Liver (tissue), 9 donors: ENCODE measurements around the gene IRAK1. TPM values are rescaled to one million over a fixed set of nuclear protein-coding genes. Genes with fewer than 3 reads are reported as not detected.
A peak's percentile ranks its signal among the peaks of the same experiment; 100 is the strongest.

Source experiments
- DNase-seq: peaks from one replicate; pipeline ENCODE4 v3.0.0-alpha.2; 2017; ENCODE audit warnings: low spot score
- H3K27ac ChIP-seq, 2 donors: one replicate each; pipeline ENCODE4 v1.7.0; 2013; ENCODE audit warnings: inconsistent platforms in 2 of 2, low read length in 2 of 2, control low read depth in 1 of 2, low read depth in 1 of 2, mild to moderate bottlenecking in 1 of 2
- H3K27me3 ChIP-seq, 4 donors: one replicate each; pipeline versions ENCODE4 v1.6.1 to v1.7.0; 2013; ENCODE audit warnings: low read length in 3 of 4, inconsistent platforms in 1 of 4, mild to moderate bottlenecking in 1 of 4, moderate library complexity in 1 of 4; ENCODE audit not compliant: control insufficient read depth in 4 of 4, insufficient read depth in 4 of 4
- H3K36me3 ChIP-seq, 4 donors: one replicate each; pipeline versions ENCODE4 v1.6.1 to v1.7.0; 2013; ENCODE audit warnings: low read length in 3 of 4, mild to moderate bottlenecking in 3 of 4, low read depth in 1 of 4, moderate library complexity in 1 of 4; ENCODE audit not compliant: control insufficient read depth in 4 of 4, insufficient read depth in 3 of 4
- H3K4me1 ChIP-seq, 4 donors: one replicate each; pipeline versions ENCODE4 v1.6.1 to v1.7.0; 2013; ENCODE audit warnings: low read length in 3 of 4, mild to moderate bottlenecking in 3 of 4, moderate library complexity in 1 of 4; ENCODE audit not compliant: control insufficient read depth in 4 of 4, insufficient read depth in 4 of 4
- H3K4me3 ChIP-seq, 3 donors: one replicate each; pipeline versions ENCODE4 v1.6.1 to v1.7.0; 2013; ENCODE audit warnings: low read length in 3 of 3, control low read depth in 1 of 3, low read depth in 1 of 3, mild to moderate bottlenecking in 1 of 3
- H3K9ac ChIP-seq, 2 donors: one replicate each; pipeline ENCODE4 v1.7.0; 2013; ENCODE audit warnings: low read length in 2 of 2, mild to moderate bottlenecking in 2 of 2, moderate library complexity in 2 of 2, control low read depth in 1 of 2, low read depth in 1 of 2
- H3K9me3 ChIP-seq, 4 donors: one replicate each; pipeline versions ENCODE4 v1.6.1 to v1.7.0; 2013; ENCODE audit warnings: low read length in 3 of 4; ENCODE audit not compliant: control insufficient read depth in 4 of 4
- FOXA1 ChIP-seq: IDR thresholded peaks from 2 replicates; pipeline ENCODE4 v1.6.1; 2016; ENCODE audit warnings: antibody characterized with exemption
- FOXA2 ChIP-seq: IDR thresholded peaks from 2 replicates; pipeline ENCODE4 v1.6.1; 2016; ENCODE audit warnings: antibody characterized with exemption
- HNF4A ChIP-seq, 2 donors: conservative IDR thresholded peaks; 2 replicates each; pipeline ENCODE4 v1.6.1; 2016; ENCODE audit warnings: antibody characterized with exemption in 2 of 2, mild to moderate bottlenecking in 2 of 2
- HNF4G ChIP-seq: IDR thresholded peaks from 2 replicates; pipeline ENCODE4 v1.6.1; 2016; ENCODE audit warnings: antibody characterized with exemption
- JUND ChIP-seq, 2 donors: IDR thresholded peaks; 2 replicates each; pipeline ENCODE4 v1.6.1; 2016; ENCODE audit warnings: antibody characterized with exemption in 2 of 2
- NR2F2 ChIP-seq: IDR thresholded peaks from 2 replicates; pipeline ENCODE4 v1.6.1; 2016; ENCODE audit warnings: antibody characterized with exemption
- RAD21 ChIP-seq, 2 donors: IDR thresholded peaks; 2 replicates each; pipeline ENCODE4 v1.6.1; 2016; ENCODE audit warnings: antibody characterized with exemption in 2 of 2, mild to moderate bottlenecking in 2 of 2
- RXRA ChIP-seq, 2 donors: IDR thresholded peaks; 2 replicates each; pipeline ENCODE4 v1.6.1; 2017 to 2018; ENCODE audit warnings: antibody characterized with exemption in 2 of 2, mild to moderate bottlenecking in 1 of 2
- SP1 ChIP-seq: IDR thresholded peaks from 2 replicates; pipeline ENCODE4 v1.6.1; 2018; ENCODE audit warnings: antibody characterized with exemption, mild to moderate bottlenecking
- TAF1 ChIP-seq: conservative IDR thresholded peaks from 2 replicates; pipeline ENCODE4 v1.6.1; 2016; ENCODE audit warnings: antibody characterized with exemption, mild to moderate bottlenecking
- YY1 ChIP-seq: IDR thresholded peaks from 2 replicates; pipeline ENCODE4 v1.6.1; 2016; ENCODE audit warnings: antibody characterized with exemption, mild to moderate bottlenecking
- WGBS: extraction: QIAGEN DNeasy Blood & Tissue Kit; methylation state at CpG from one replicate; pipeline ENCODE4 v1.1.7; 2013; 5-methylcytosine and 5-hydroxymethylcytosine counted together
- polyA plus RNA-seq, 2 donors: library from polyadenylated mRNA; stranded (reverse) in 1 of 2; unstranded in 1 of 2; fragments of 200-250 nt in 1 of 2; fragments of >200 nt in 1 of 2; fragmentation: Nextera tagmentation in 1 of 2; extraction: Ambion mirVana in 1 of 2; gene quantifications; one replicate each; pipeline versions ENCODE4 v1.2.1 to v1.2.3, GENCODE V29; 2013 to 2015
- total RNA-seq, 2 donors: library from RNA; depleted of rRNA; stranded (reverse); fragments of >200 nt; gene quantifications; one replicate each; pipeline ENCODE4 v1.2.3, GENCODE V29; 2014
- TF ChIP-seq, protein P1 (sequence below): IDR thresholded peaks from 2 replicates; pipeline ENCODE4 v1.6.1; 2016; ENCODE audit warnings: antibody characterized with exemption
- TF ChIP-seq, protein P2 (sequence below): IDR thresholded peaks from 2 replicates; pipeline ENCODE4 v1.6.1; 2016; ENCODE audit warnings: antibody characterized with exemption
- TF ChIP-seq, protein P3 (sequence below): IDR thresholded peaks from 2 replicates; pipeline ENCODE4 v1.6.1; 2016; ENCODE audit warnings: antibody characterized with exemption
- TF ChIP-seq, protein P4 (sequence below): IDR thresholded peaks from 2 replicates; pipeline ENCODE4 v1.6.1; 2016; ENCODE audit warnings: antibody characterized with exemption, mild to moderate bottlenecking
- TF ChIP-seq, protein P5 (sequence below): fragments of 150-350 bp; IDR thresholded peaks from 2 replicates; pipeline ENCODE4 v1.5.1; 2017; ENCODE audit warnings: improper control_type of control experiment, low read depth, low read length; ENCODE audit not compliant: missing input control
- donor health status: healthy.
- donor health status: healthy.
- donor health status: healthy.
- donor health status: healthy.
- donor health status: healthy.

The IRAK1 gene
- total and polyA plus RNA-seq, 4 donors: 17.6 to 55.8 (median 27.4) TPM

DNA sequence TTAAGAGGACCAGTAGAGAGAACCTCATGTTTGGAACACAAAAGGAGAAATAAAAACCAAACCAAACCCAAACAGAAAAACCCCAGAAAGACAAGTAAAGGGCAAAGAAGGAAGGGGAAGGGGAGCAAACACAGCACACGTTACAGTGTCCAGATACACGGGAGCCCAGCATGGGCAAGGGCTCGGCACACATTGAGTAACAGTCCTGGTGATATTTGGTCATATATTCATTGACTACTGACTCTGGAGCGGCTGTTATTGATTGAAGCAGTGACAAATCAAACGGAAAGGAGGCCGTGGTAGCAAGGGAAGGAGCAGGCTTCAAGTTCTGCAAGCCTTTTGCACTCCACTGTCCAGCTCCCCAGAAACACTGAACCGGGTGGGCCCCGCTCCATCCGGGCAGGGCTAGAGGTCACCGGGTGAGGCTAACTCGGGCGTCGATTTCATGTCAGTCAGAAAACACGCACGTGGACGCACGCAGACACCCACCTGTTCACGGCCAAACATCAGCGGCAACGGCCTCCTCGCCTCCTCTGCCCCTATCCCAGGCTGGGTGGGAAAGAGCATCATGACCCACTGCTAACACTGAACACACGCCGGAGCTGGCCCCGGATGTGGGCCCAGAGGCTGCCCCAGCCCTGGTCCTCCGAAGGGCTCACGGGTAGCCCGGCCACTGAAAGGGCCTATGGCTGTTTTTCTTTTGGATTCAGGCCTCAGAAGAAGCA lies 3.7 kb upstream of the IRAK1 start:
- Histone ChIP-seq H3K27ac (peak overlapping the region; percentile 26 to 81), H3K27me3 (no peaks in the 10 kb centered on the region), H3K4me1 (peaks cover 3 to 24% (median 13%) of the 10 kb centered on the region in 4 donors), H3K4me3 (no peak overlapping the region), H3K36me3 (peaks cover 0 to 1% (median 0%) of the 10 kb centered on the region in 4 donors), H3K9ac (no peak overlapping the region), H3K9me3 (no peaks in the 10 kb centered on the region)
- peak; percentile 37 to 43 for TF ChIP-seq HNF4A (conservative IDR thresholded peaks at IDR 0.05)
- TF ChIP-seq RAD21 (IDR thresholded peaks at IDR 0.05): no peak
- TF ChIP-seq SP1: peak; percentile 29
- TF ChIP-seq RXRA (IDR thresholded peaks at IDR 0.05): peak; percentile 18 to 48
- DNase-seq: no peak
- WGBS: 41% methylated on average over 27 of the region's 27 CpGs

DNA sequence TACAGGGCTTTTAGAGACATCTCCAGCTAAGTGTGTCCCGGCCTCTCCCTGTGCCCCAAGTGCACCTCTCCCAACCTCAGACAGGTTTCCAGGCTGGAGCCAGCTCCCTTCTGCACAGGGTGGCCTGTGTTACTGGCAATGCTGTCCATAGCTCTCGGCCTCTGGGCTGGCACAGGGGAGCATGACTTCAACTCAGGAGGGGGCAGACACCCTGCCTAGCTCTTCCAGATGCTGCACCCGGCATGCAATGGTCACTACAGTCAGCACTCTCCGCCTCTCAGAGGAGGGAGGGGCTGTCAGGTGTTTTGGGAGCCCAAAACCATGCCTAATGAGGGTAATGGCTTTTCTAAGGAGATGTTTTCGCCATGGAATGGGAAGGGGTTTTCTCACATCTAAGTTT lies 2.4 kb upstream of the IRAK1 start:
- Histone ChIP-seq H3K4me3 (no peak overlapping the region), H3K4me1 (peaks cover 2 to 24% (median 11%) of the 10 kb centered on the region in 4 donors), H3K9me3 (no peaks in the 10 kb centered on the region), H3K27ac (no peak overlapping the region), H3K9ac (no peak overlapping the region), H3K36me3 (peaks cover 0 to 3% (median under 1%) of the 10 kb centered on the region in 4 donors), H3K27me3 (no peaks in the 10 kb centered on the region)
- TF ChIP-seq, protein P1, sequence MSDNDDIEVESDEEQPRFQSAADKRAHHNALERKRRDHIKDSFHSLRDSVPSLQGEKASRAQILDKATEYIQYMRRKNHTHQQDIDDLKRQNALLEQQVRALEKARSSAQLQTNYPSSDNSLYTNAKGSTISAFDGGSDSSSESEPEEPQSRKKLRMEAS: no peak
- TF ChIP-seq HNF4G (no peak), RAD21 (IDR thresholded peaks at IDR 0.05) (no peak), TAF1 (no peak), SP1 (no peak), YY1 (no peak), NR2F2 (no peak), FOXA1 (no peak), FOXA2 (no peak), RXRA (IDR thresholded peaks at IDR 0.05) (no peak), JUND (IDR thresholded peaks at IDR 0.05) (no peak)
- TF ChIP-seq, protein P2, sequence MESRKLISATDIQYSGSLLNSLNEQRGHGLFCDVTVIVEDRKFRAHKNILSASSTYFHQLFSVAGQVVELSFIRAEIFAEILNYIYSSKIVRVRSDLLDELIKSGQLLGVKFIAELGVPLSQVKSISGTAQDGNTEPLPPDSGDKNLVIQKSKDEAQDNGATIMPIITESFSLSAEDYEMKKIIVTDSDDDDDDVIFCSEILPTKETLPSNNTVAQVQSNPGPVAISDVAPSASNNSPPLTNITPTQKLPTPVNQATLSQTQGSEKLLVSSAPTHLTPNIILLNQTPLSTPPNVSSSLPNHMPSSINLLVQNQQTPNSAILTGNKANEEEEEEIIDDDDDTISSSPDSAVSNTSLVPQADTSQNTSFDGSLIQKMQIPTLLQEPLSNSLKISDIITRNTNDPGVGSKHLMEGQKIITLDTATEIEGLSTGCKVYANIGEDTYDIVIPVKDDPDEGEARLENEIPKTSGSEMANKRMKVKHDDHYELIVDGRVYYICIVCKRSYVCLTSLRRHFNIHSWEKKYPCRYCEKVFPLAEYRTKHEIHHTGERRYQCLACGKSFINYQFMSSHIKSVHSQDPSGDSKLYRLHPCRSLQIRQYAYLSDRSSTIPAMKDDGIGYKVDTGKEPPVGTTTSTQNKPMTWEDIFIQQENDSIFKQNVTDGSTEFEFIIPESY: no peak
- TF ChIP-seq, protein P3, sequence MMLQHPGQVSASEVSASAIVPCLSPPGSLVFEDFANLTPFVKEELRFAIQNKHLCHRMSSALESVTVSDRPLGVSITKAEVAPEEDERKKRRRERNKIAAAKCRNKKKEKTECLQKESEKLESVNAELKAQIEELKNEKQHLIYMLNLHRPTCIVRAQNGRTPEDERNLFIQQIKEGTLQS: no peak
- TF ChIP-seq, protein P4, sequence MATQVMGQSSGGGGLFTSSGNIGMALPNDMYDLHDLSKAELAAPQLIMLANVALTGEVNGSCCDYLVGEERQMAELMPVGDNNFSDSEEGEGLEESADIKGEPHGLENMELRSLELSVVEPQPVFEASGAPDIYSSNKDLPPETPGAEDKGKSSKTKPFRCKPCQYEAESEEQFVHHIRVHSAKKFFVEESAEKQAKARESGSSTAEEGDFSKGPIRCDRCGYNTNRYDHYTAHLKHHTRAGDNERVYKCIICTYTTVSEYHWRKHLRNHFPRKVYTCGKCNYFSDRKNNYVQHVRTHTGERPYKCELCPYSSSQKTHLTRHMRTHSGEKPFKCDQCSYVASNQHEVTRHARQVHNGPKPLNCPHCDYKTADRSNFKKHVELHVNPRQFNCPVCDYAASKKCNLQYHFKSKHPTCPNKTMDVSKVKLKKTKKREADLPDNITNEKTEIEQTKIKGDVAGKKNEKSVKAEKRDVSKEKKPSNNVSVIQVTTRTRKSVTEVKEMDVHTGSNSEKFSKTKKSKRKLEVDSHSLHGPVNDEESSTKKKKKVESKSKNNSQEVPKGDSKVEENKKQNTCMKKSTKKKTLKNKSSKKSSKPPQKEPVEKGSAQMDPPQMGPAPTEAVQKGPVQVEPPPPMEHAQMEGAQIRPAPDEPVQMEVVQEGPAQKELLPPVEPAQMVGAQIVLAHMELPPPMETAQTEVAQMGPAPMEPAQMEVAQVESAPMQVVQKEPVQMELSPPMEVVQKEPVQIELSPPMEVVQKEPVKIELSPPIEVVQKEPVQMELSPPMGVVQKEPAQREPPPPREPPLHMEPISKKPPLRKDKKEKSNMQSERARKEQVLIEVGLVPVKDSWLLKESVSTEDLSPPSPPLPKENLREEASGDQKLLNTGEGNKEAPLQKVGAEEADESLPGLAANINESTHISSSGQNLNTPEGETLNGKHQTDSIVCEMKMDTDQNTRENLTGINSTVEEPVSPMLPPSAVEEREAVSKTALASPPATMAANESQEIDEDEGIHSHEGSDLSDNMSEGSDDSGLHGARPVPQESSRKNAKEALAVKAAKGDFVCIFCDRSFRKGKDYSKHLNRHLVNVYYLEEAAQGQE: no peak
- TF ChIP-seq, protein P5, sequence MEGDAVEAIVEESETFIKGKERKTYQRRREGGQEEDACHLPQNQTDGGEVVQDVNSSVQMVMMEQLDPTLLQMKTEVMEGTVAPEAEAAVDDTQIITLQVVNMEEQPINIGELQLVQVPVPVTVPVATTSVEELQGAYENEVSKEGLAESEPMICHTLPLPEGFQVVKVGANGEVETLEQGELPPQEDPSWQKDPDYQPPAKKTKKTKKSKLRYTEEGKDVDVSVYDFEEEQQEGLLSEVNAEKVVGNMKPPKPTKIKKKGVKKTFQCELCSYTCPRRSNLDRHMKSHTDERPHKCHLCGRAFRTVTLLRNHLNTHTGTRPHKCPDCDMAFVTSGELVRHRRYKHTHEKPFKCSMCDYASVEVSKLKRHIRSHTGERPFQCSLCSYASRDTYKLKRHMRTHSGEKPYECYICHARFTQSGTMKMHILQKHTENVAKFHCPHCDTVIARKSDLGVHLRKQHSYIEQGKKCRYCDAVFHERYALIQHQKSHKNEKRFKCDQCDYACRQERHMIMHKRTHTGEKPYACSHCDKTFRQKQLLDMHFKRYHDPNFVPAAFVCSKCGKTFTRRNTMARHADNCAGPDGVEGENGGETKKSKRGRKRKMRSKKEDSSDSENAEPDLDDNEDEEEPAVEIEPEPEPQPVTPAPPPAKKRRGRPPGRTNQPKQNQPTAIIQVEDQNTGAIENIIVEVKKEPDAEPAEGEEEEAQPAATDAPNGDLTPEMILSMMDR: no peak
- no peak for DNase-seq
- 94% methylated on average over 5 of the region's 5 CpGs for WGBS
